GM19351 (cell line): ENCODE data around the gene ANGPTL3.

Experiments used
- ATAC-seq: cut with Tn5 transposase; IDR thresholded peaks from one replicate; pipeline ENCODE4 v1.9.1; 2021; ENCODE audit warnings: mild to moderate bottlenecking, moderate library complexity; ENCODE audit not compliant: unreplicated experiment

Gene ANGPTL3

GRCh38 chr1:62625415-62625814 lies 28.1 kb downstream of the ANGPTL3 start:
- peak; percentile 59 for ATAC-seq

GRCh38 chr1:62628506-62628905 lies 31.2 kb downstream of the ANGPTL3 start:
- ATAC-seq, result no peak

GRCh38 chr1:62637392-62638105 lies 40.2 kb downstream of the ANGPTL3 start:
- no peak for ATAC-seq

- no peak for ATAC-seq
Measured at GRCh38 chr1:62643283-62643682, 46.0 kb downstream of the ANGPTL3 start.

- no peak for ATAC-seq
Measured at GRCh38 chr1:62652387-62652786, 55.1 kb downstream of the ANGPTL3 start.

GRCh38 chr1:62654744-62655143 lies 57.4 kb downstream of the ANGPTL3 start:
- ATAC-seq, result no peak
